ENCODE data around the gene TTLL1. TPM values are rescaled to one million over a fixed set of nuclear protein-coding genes. Genes with fewer than 3 reads are reported as not detected.

The TTLL1 gene
- total RNA-seq, 1 experiment from 2014 or later: 4.3 TPM

GRCh38 chr22:43066844-43067385 lies 22.3 kb downstream of the TTLL1 start:
- Histone ChIP-seq H3K9me3 (ENCODE audit: control insufficient read depth in 1 of 2, insufficient read depth in 1 of 2, low read depth in 1 of 2, low read length in 2 of 2) (no peaks in the 10 kb centered on the region), H3K36me3 (ENCODE audit: control insufficient read depth in 1 of 2, insufficient read depth in 2 of 2, low read length in 2 of 2) (no peaks in the 10 kb centered on the region; a peak in 1 of 4 replicates), H3K79me2 (ENCODE audit: insufficient read depth, low read length) (no peaks in the 10 kb centered on the region), H4K20me1 (ENCODE audit: insufficient read depth) (no peaks in the 10 kb centered on the region), H2AFZ (ENCODE audit: low read depth, low read length, poor library complexity, severe bottlenecking) (no peak overlapping the region), H3K27me3 (ENCODE audit: insufficient read depth, low read length) (no peaks in the 10 kb centered on the region), H3K9ac (ENCODE audit: low read length) (peak overlapping the region; percentile 33; the same call in 1 of the 2 replicates), H3K4me3 (replicated peaks in 1 of 2; ENCODE audit: low read depth in 1 of 2, low read length in 2 of 2) (no peak overlapping the region), H3K4me1 (ENCODE audit: control insufficient read depth in 1 of 2, insufficient read depth in 2 of 2, low read length in 2 of 2) (peaks cover 21 to 26% of the 10 kb centered on the region in 2 experiments), H3K27ac (ENCODE audit: low read depth, low read length) (peak overlapping the region; percentile 62), H3K9me2 (ENCODE audit: insufficient read depth) (no peaks in the 10 kb centered on the region), H3K4me2 (ENCODE audit: low read length) (peak overlapping the region; percentile 47)
- ATAC-seq (peak; percentile 73), DNase-seq (ENCODE audit: low read depth, low spot score) (peak; percentile 47)
- no TSS peak for BruUV-seq (replicated peaks)
- TF ChIP-seq ZFX (IDR thresholded peaks at IDR 0.05) (no peak), MAX (IDR thresholded peaks at IDR 0.05) (no peak), JUND (IDR thresholded peaks at IDR 0.05) (peak; percentile 67), SP1 (IDR thresholded peaks at IDR 0.05; ENCODE audit: low read depth) (0 out of 2 replicates have a peak, but pooled peaks have one; percentile 17), RAD21 (IDR thresholded peaks at IDR 0.05; ENCODE audit: low read depth) (no peak), EZH2 (IDR thresholded peaks at IDR 0.05) (no peak), REST (IDR thresholded peaks at IDR 0.05; ENCODE audit: low read depth) (no peak), SIN3A (IDR thresholded peaks at IDR 0.05; ENCODE audit: low read depth) (no peak), FOSL1 (IDR thresholded peaks at IDR 0.05; ENCODE audit: low read depth) (peak; percentile 61), CBX3 (IDR thresholded peaks at IDR 0.05; ENCODE audit: low read depth) (no peak), POLR2A (IDR thresholded peaks at IDR 0.05; ENCODE audit: borderline replicate concordance, extremely low read depth, insufficient read depth, insufficient read length) (no peak), CEBPB (IDR thresholded peaks at IDR 0.05; ENCODE audit: low read depth) (no peak), ZBTB33 (IDR thresholded peaks at IDR 0.05; ENCODE audit: extremely low read depth, insufficient replicate concordance, low read length) (no peak), EZH2phosphoT487 (IDR thresholded peaks at IDR 0.05; ENCODE audit: borderline replicate concordance) (no peak), SRF (IDR thresholded peaks at IDR 0.05; ENCODE audit: low read depth) (no peak), TCF7L2 (IDR thresholded peaks at IDR 0.05; ENCODE audit: borderline replicate concordance, extremely low read depth, insufficient read depth, insufficient read length) (peak; percentile 72), POLR2AphosphoS5 (IDR thresholded peaks at IDR 0.05; ENCODE audit: low read depth, low read length) (no peak), EGR1 (IDR thresholded peaks at IDR 0.05; ENCODE audit: low read depth) (no peak)
- RAD21 ChIA-PET (ENCODE audit: low non-redundant PET in 1 of 2, low total read pairs in 2 of 2, uncharacterized antibody in 2 of 2, unreplicated experiment in 2 of 2): no interaction called here
- intact Hi-C loops (cut with micrococcal nuclease): no loop called here
- CTCF ChIA-PET: no interaction called here
- POLR2A ChIA-PET: no interaction called here
